Keratinocyte (primary cell): ENCODE measurements around the gene PNPLA2. TPM values are rescaled to one million over a fixed set of nuclear protein-coding genes. Genes with fewer than 3 reads are reported as not detected.

Source experiments
- DNase-seq: peaks from one replicate; pipeline ENCODE4 v3.0.0-alpha.2; 2011; ENCODE audit warnings: low read depth, missing footprints, low spot score
- FAIRE-seq: peaks from 2 replicates; lab custom pipeline; 2011; peaks lifted over from hg19 to GRCh38; lab: Jason Lieb, UNC
- H2AFZ ChIP-seq: 2 replicates; pipeline ENCODE4 v1.6.0; 2012; ENCODE audit warnings: low read length, control low read depth, inconsistent platforms; ENCODE audit not compliant: control insufficient read depth
- H3K27ac ChIP-seq: 2 replicates; pipeline ENCODE4 v1.5.1; 2011; ENCODE audit warnings: low read length; ENCODE audit not compliant: control insufficient read depth, insufficient read depth
- H3K27me3 ChIP-seq: 3 replicates; pipeline ENCODE4 v1.6.0; 2011; ENCODE audit warnings: low read length; ENCODE audit not compliant: control insufficient read depth, insufficient read depth; ENCODE audit errors: extremely low read depth
- H3K36me3 ChIP-seq, 2 experiments: 2 replicates in 1 of 2; 3 replicates in 1 of 2; pipeline ENCODE4 v1.5.1; 2011; ENCODE audit warnings: low read length in 2 of 2, mild to moderate bottlenecking in 1 of 2; ENCODE audit not compliant: control insufficient read depth in 2 of 2, insufficient read depth in 2 of 2; ENCODE audit errors: extremely low read depth in 1 of 2
- H3K4me1 ChIP-seq: 3 replicates; pipeline ENCODE4 v1.5.1; 2011; ENCODE audit warnings: low read length; ENCODE audit not compliant: control insufficient read depth, insufficient read depth; ENCODE audit errors: extremely low read depth
- H3K4me2 ChIP-seq: 3 replicates; pipeline ENCODE4 v1.6.0; 2011; ENCODE audit warnings: low read depth, low read length; ENCODE audit not compliant: control insufficient read depth, insufficient read depth; ENCODE audit errors: extremely low read depth
- H3K4me3 ChIP-seq, 3 experiments: fragments of 200-600 bp in 1 of 3; sonication (generic) in 1 of 3; 2 replicates in 2 of 3; 3 replicates in 1 of 3; pipeline ENCODE4 v1.5.1; 2011 to 2016; ENCODE audit warnings: low read length in 3 of 3, mild to moderate bottlenecking in 3 of 3, control low read depth in 2 of 3, inconsistent platforms in 1 of 3, low read depth in 1 of 3, mixed read lengths in 1 of 3, mixed run types in 1 of 3, moderate library complexity in 1 of 3; ENCODE audit not compliant: control insufficient read depth in 2 of 3, insufficient read depth in 2 of 3; ENCODE audit errors: extremely low read depth in 1 of 3
- H3K79me2 ChIP-seq: 2 replicates; pipeline ENCODE4 v1.6.0; 2012; ENCODE audit warnings: low read length; ENCODE audit not compliant: control insufficient read depth, insufficient read depth
- H3K9ac ChIP-seq: 3 replicates; pipeline ENCODE4 v1.6.0; 2011; ENCODE audit warnings: low read length; ENCODE audit not compliant: control insufficient read depth, insufficient read depth; ENCODE audit errors: extremely low read depth
- H3K9me1 ChIP-seq: 3 replicates; pipeline ENCODE4 v1.6.0; 2011; ENCODE audit warnings: low read length; ENCODE audit not compliant: control insufficient read depth, insufficient read depth; ENCODE audit errors: extremely low read depth
- H3K9me3 ChIP-seq: 2 replicates; pipeline ENCODE4 v1.5.1; 2012; ENCODE audit warnings: low read depth, low read length; ENCODE audit not compliant: control insufficient read depth
- H4K20me1 ChIP-seq: 3 replicates; pipeline ENCODE4 v1.6.0; 2011; ENCODE audit warnings: low read length; ENCODE audit not compliant: control insufficient read depth, insufficient read depth; ENCODE audit errors: extremely low read depth
- CTCF ChIP-seq, 3 experiments: IDR thresholded peaks in 1 of 3; conservative IDR thresholded peaks in 1 of 3; optimal IDR thresholded peaks in 1 of 3; 2 replicates in 2 of 3; 3 replicates in 1 of 3; pipeline versions ENCODE3 to v1.5.1; 2011; ENCODE audit warnings: low read length in 3 of 3, mild to moderate bottlenecking in 3 of 3, moderate library complexity in 2 of 3, control low read depth in 1 of 3, inconsistent platforms in 1 of 3; ENCODE audit not compliant: insufficient read depth in 2 of 3; ENCODE audit errors: extremely low read depth in 1 of 3
- EZH2 ChIP-seq: IDR thresholded peaks from one replicate; pipeline ENCODE4 v1.6.1; 2012; ENCODE audit warnings: inconsistent platforms, mild to moderate bottlenecking, low read length, moderate library complexity
- dilution Hi-C: fragments of 300-500 bp; cut with MboI; formaldehyde crosslinking; loops from one replicate; pipeline ENCODE4 v1.7.0; 2020; ENCODE audit warnings: low sequenced_read_pairs; ENCODE audit not compliant: extremely low pct_ligation_motif_present
- polyA plus RNA-seq, 5 experiments: library from polyadenylated mRNA; depleted of rRNA in 3 of 5; stranded (reverse) in 3 of 5; stranded (forward) in 1 of 5; unstranded in 1 of 5; fragments of >200 nt; gene quantifications; 1 replicate in 1 of 5; 2 replicates in 3 of 5; 3 replicates in 1 of 5; pipeline versions ENCODE4 v1.2.1 to v1.2.3, GENCODE V29; 2011 to 2012; ENCODE audit warnings: missing spikeins in 2 of 5, low read depth in 1 of 5, low replicate concordance in 1 of 5

The PNPLA2 gene
- polyA plus RNA-seq, 1 donor (not counting 4 experiments of a cell fraction or from before 2014, with no cell fraction given) = 5.3 TPM

GRCh38 chr11:847876-848275 lies 29.2 kb downstream of the PNPLA2 start:
- Histone ChIP-seq H3K9me3 (no peaks in the 10 kb centered on the region), H3K4me3 (no peak overlapping the region), H3K9ac (no peak overlapping the region), H2AFZ (no peak overlapping the region), H4K20me1 (peaks cover 7% of the 10 kb centered on the region), H3K27me3 (no peaks in the 10 kb centered on the region), H3K36me3 (peaks cover 3 to 4% of the 10 kb centered on the region in 2 experiments), H3K27ac (no peak overlapping the region), H3K4me1 (peaks cover 48% of the 10 kb centered on the region), H3K79me2 (peaks cover 23% of the 10 kb centered on the region), H3K4me2 (no peak overlapping the region), H3K9me1 (peaks cover 5% of the 10 kb centered on the region)
- FAIRE-seq (no peak), DNase-seq (no peak)
- dilution Hi-C loops = no loop called here
- no peak for TF ChIP-seq EZH2
- TF ChIP-seq CTCF (optimal IDR thresholded peaks at IDR 0.05 in 1 of 3, IDR thresholded peaks at IDR 0.05 in 1 of 3, conservative IDR thresholded peaks at IDR 0.05 in 1 of 3; ENCODE audit: extremely low read depth in 1 of 3, insufficient read depth in 2 of 3, low read length in 3 of 3) = no peak

- Histone ChIP-seq H3K9me3 (no peaks in the 10 kb centered on the region), H2AFZ (no peak overlapping the region), H3K9me1 (peaks cover 5% of the 10 kb centered on the region), H3K79me2 (peaks cover 19% of the 10 kb centered on the region), H3K9ac (no peak overlapping the region), H3K27ac (no peak overlapping the region), H4K20me1 (peaks cover 7% of the 10 kb centered on the region), H3K4me2 (no peak overlapping the region), H3K36me3 (peaks cover 3 to 4% of the 10 kb centered on the region in 2 experiments), H3K4me3 (no peak overlapping the region), H3K4me1 (peaks cover 48% of the 10 kb centered on the region), H3K27me3 (no peaks in the 10 kb centered on the region)
- TF ChIP-seq EZH2 (no peak), CTCF (optimal IDR thresholded peaks at IDR 0.05 in 1 of 3, IDR thresholded peaks at IDR 0.05 in 1 of 3, conservative IDR thresholded peaks at IDR 0.05 in 1 of 3; ENCODE audit: extremely low read depth in 1 of 3, insufficient read depth in 2 of 3, low read length in 3 of 3) (peak in 2 of 3 experiments; percentile 69 to 96)
- dilution Hi-C loops = no loop called here
- DNase-seq (no peak), FAIRE-seq (no peak)
Observed at GRCh38 chr11:848380-848931, 29.7 kb downstream of the PNPLA2 start.
